NCI-H1092 (cell line): ENCODE results near the gene TAX1BP3.

Source experiments
- DNase-seq: peaks from one replicate; lab custom pipeline; 2025; lab: John Stamatoyannopoulos, UW

The TAX1BP3 gene

GRCh38 chr17:3657874-3658783 lies 10.2 kb downstream of the TAX1BP3 start:
- no peak for DNase-seq

GRCh38 chr17:3657588-3657869 lies 10.8 kb downstream of the TAX1BP3 start:
- no peak for DNase-seq

- no peak for DNase-seq
These were observed 11.4 kb downstream of the TAX1BP3 start for GRCh38 chr17:3656755-3657587.

- DNase-seq: no peak
These were observed 12.0 kb downstream of the TAX1BP3 start for GRCh38 chr17:3656353-3656752.

- DNase-seq: no peak
These were observed 12.6 kb downstream of the TAX1BP3 start for GRCh38 chr17:3655766-3656165.

GRCh38 chr17:3647769-3648555 lies 20.4 kb downstream of the TAX1BP3 start:
- DNase-seq: peak; percentile 13

- DNase-seq: no peak
These were observed 21.1 kb downstream of the TAX1BP3 start for GRCh38 chr17:3647251-3647650.

GRCh38 chr17:3645310-3645709 lies 23.1 kb downstream of the TAX1BP3 start:
- no peak for DNase-seq

- no peak for DNase-seq
These were observed 24.5 kb downstream of the TAX1BP3 start for GRCh38 chr17:3643889-3644349.

- DNase-seq: no peak
These were observed 26.5 kb downstream of the TAX1BP3 start for GRCh38 chr17:3641717-3642486.

- DNase-seq: no peak
These were observed 27.4 kb downstream of the TAX1BP3 start for GRCh38 chr17:3641014-3641413.

- DNase-seq: no peak
These were observed 28.3 kb downstream of the TAX1BP3 start for GRCh38 chr17:3639981-3640596.

- no peak for DNase-seq
These were observed 31.4 kb downstream of the TAX1BP3 start for GRCh38 chr17:3636908-3637373.

- peak; percentile 89 for DNase-seq
These were observed 32.0 kb downstream of the TAX1BP3 start, which contains the start of the genes CTNS and SHPK for GRCh38 chr17:3636154-3636907. TSS of gene CTNS (plus strand) at chr17:3636760. CDS start at chr17:3640207, 3,447 bp downstream. TSS of gene SHPK (minus strand) at chr17:3636250. CDS start at chr17:3636219, 31 bp downstream.

GRCh38 chr17:3635474-3636153 lies 32.8 kb downstream of the TAX1BP3 start:
- no peak for DNase-seq

- no peak for DNase-seq
These were observed 36.1 kb downstream of the TAX1BP3 start for GRCh38 chr17:3632287-3632686.

GRCh38 chr17:3630781-3631180 lies 37.6 kb downstream of the TAX1BP3 start:
- DNase-seq: no peak

- DNase-seq: no peak
These were observed 40.6 kb downstream of the TAX1BP3 start for GRCh38 chr17:3627769-3628167.
